Measurements from ENCODE around the gene C19orf25. TPM values are rescaled to one million over a fixed set of nuclear protein-coding genes. Genes with fewer than 3 reads are reported as not detected.

Gene C19orf25
- total RNA-seq, 1 experiment from 2014 or later: 35.0 TPM

- peaks cover 28% of the 10 kb centered on the region for H3K27me3 ChIP-seq (replicated peaks; ENCODE audit: insufficient read depth, low read depth, low read length, poor library complexity)
- DNase-seq (ENCODE audit: low spot score): no peak
- intact Hi-C loops (cut with micrococcal nuclease; ENCODE audit: unreplicated experiment): no loop called here
- POLR2A ChIA-PET (ENCODE audit: low non-redundant PET): interaction anchor here (0.6 kb wide), 1 partner anchor 83 kb away, joined by 4 read pairs; no protein-coding TSS in a partner anchor
- H3K27ac ChIP-seq (ENCODE audit: low read depth, low read length, poor library complexity, severe bottlenecking): no peak overlapping the region
- peak overlapping the region; percentile 26 for H3K4me3 ChIP-seq (ENCODE audit: low read depth, low read length, poor library complexity, severe bottlenecking)
- CTCF ChIA-PET: no interaction called here
- no peaks in the 10 kb centered on the region for H3K9me3 ChIP-seq (ENCODE audit: low read depth, low read length, poor library complexity, severe bottlenecking)
- no TSS peak for BruUV-seq (replicated peaks)
- H3K4me1 ChIP-seq (ENCODE audit: insufficient read depth, low read length, poor library complexity, severe bottlenecking): peaks cover 4% of the 10 kb centered on the region
- TF ChIP-seq CTCF (conservative IDR thresholded peaks at IDR 0.05; ENCODE audit: low read depth, low read length) (no peak), EZH2 (IDR thresholded peaks at IDR 0.05; ENCODE audit: borderline replicate concordance, low read depth, low read length, poor library complexity, severe bottlenecking) (peak; percentile 58)
- no peaks in the 10 kb centered on the region for H3K36me3 ChIP-seq (ENCODE audit: insufficient read depth, low read length, poor library complexity, severe bottlenecking)
Observed at GRCh38 chr19:1524287-1524971, 45.4 kb upstream of the C19orf25 start.

DNA sequence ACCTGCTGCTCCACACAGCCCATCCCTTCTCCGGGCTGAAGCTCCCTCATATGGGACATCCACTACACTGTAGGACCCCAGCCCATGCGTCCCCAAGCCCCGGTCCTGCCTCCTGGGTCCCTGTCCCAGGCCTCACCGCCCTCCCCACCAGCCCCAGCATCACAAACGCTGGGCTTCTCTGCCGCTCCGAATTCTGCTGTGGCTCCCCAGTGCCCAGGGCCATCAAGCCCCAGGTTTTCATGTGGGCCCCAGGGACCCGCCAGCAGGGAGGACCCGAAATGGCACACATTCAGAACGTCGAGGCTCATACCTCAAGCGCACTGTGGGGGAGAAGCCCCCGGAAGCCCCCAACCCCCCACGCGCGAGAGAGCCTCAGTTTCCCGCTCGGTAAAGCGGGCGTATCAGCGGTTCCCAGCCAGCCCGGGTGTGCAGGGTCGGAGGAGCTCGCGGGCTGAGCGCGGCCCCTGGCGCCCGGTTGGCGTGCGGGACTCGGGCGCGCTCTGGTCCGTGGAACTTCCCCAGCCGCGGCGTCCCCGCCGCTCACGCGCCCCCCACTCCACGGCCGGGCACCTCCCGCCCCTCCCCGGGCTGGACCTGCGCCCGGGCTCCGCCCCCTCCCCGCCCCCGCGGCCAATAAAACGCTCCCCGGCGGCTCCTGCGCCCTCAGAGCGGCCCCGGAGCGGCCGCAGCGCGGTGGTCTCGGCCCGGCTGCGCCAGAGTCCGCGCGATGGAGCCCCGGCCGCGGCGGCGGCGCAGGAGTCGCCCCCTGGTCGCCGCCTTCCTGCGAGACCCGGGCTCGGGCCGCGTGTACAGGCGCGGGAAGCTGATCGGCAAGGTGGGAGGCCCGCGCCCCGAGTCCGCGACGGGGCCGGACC, 44.6 kb upstream of the C19orf25 start, which contains the start of gene PLK5:
Gene PLK5 (plus strand): TSS at position 666 of the 875 bp plus-strand sequence. CDS start 2,920 bp downstream, outside the sequence.
- no peaks in the 10 kb centered on the region for H3K36me3 ChIP-seq (ENCODE audit: insufficient read depth, low read length, poor library complexity, severe bottlenecking)
- peaks cover 28% of the 10 kb centered on the region for H3K27me3 ChIP-seq (replicated peaks; ENCODE audit: insufficient read depth, low read depth, low read length, poor library complexity)
- H3K27ac ChIP-seq (ENCODE audit: low read depth, low read length, poor library complexity, severe bottlenecking): no peak within 1 kb of the TSS
- no peak for DNase-seq (ENCODE audit: low spot score)
- intact Hi-C loops (cut with micrococcal nuclease; ENCODE audit: unreplicated experiment): no loop called here
- ChIA-PET CTCF (no interaction called here), POLR2A (ENCODE audit: low non-redundant PET) (interaction anchor here (0.6 kb wide), 1 partner anchor 84 kb away, joined by 4 read pairs; no protein-coding TSS in a partner anchor)
- H3K4me3 ChIP-seq (ENCODE audit: low read depth, low read length, poor library complexity, severe bottlenecking): peak within 1 kb of the TSS; percentile 26
- H3K4me1 ChIP-seq (ENCODE audit: insufficient read depth, low read length, poor library complexity, severe bottlenecking): peaks cover 4% of the 10 kb centered on the region
- BruUV-seq (replicated peaks): no TSS peak
- no peak for TF ChIP-seq CTCF (conservative IDR thresholded peaks at IDR 0.05; ENCODE audit: low read depth, low read length)
- no peak for TF ChIP-seq EZH2 (IDR thresholded peaks at IDR 0.05; ENCODE audit: borderline replicate concordance, low read depth, low read length, poor library complexity, severe bottlenecking)
- no peaks in the 10 kb centered on the region for H3K9me3 ChIP-seq (ENCODE audit: low read depth, low read length, poor library complexity, severe bottlenecking)

DNA sequence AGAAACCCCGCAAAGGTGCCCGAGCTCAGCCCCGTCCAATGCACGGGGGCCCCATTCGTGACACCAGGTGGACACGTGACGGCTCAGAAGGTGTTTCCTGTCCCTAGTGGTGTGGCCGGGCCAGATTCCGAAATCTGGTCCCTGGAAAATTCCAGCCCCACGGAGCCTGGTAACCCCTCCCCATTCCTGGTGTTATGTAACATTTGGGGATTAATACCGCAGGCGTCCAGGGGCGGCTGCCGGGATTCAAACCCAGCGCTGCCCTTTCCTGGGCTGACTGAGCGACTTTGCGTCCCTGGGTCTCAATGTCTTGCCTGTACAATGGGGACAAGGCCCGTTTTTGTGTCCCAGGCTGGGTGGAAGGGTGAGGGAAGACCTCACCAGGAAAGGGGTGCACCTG, 43.8 kb upstream of the C19orf25 start:
- CTCF ChIA-PET: no interaction called here
- no peak for DNase-seq (ENCODE audit: low spot score)

More for the DNA sequence above, 43.8 kb upstream of the C19orf25 start:
- H3K27ac ChIP-seq (ENCODE audit: low read depth, low read length, poor library complexity, severe bottlenecking): no peak overlapping the region
- peaks cover 28% of the 10 kb centered on the region for H3K27me3 ChIP-seq (replicated peaks; ENCODE audit: insufficient read depth, low read depth, low read length, poor library complexity)
- H3K36me3 ChIP-seq (ENCODE audit: insufficient read depth, low read length, poor library complexity, severe bottlenecking): no peaks in the 10 kb centered on the region
- TF ChIP-seq CTCF (conservative IDR thresholded peaks at IDR 0.05; ENCODE audit: low read depth, low read length): no peak
- TF ChIP-seq EZH2 (IDR thresholded peaks at IDR 0.05; ENCODE audit: borderline replicate concordance, low read depth, low read length, poor library complexity, severe bottlenecking): no peak
- intact Hi-C loops (cut with micrococcal nuclease; ENCODE audit: unreplicated experiment): no loop called here
- H3K9me3 ChIP-seq (ENCODE audit: low read depth, low read length, poor library complexity, severe bottlenecking): no peaks in the 10 kb centered on the region
- peaks cover 4% of the 10 kb centered on the region for H3K4me1 ChIP-seq (ENCODE audit: insufficient read depth, low read length, poor library complexity, severe bottlenecking)
- BruUV-seq (replicated peaks): no TSS peak
- H3K4me3 ChIP-seq (ENCODE audit: low read depth, low read length, poor library complexity, severe bottlenecking): no peak overlapping the region
- POLR2A ChIA-PET (ENCODE audit: low non-redundant PET): interaction anchor here (0.6 kb wide), 1 partner anchor 254 kb away, joined by 3 read pairs; the partner anchor contains the start of gene CIRBP
